Activated T-helper 1 cell treated with Interleukin-2 at 50 U/mL for 16 hours (primary cell): ENCODE measurements around the gene DOK4.
"Not testable (repeated sequence)": the region's sequence is repeated elsewhere in the genome, so short reads cannot be mapped to it uniquely, and the experiment has no call there.

ENCODE experiments used
- DNase-seq: peaks from one replicate; pipeline ENCODE4 v3.0.0-alpha.2; 2020; ENCODE audit warnings: low read depth

The DOK4 gene

GRCh38 chr16:57502048-57502775, 15.9 kb upstream of the DOK4 start:
- no peak for DNase-seq

DNA sequence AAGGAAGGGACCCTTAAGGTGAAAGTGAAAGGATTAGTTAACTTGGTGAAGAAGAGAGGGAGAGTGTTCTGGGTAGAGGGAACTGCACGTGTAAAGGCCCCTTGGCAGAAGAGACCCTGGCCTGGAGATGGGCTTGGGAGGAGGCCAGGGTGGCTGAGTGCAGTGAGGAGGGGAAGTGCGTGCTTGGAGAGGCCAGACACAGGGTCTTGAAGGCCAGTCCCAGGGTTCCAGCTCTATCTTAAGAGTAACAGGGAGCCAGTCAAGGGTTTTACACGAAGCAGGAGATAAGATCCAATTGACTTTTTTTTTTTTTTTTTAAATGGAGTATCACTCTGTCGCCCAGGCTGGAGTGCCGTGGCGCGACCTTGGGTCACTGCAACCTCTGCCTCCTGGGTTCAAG, 15.2 kb upstream of the DOK4 start:
- no peak for DNase-seq

- DNase-seq: no peak
These were observed 14.4 kb upstream of the DOK4 start for GRCh38 chr16:57500578-57501111.

- not testable (repeated sequence) for DNase-seq
These were observed 13.6 kb upstream of the DOK4 start for GRCh38 chr16:57499941-57500340.

DNA sequence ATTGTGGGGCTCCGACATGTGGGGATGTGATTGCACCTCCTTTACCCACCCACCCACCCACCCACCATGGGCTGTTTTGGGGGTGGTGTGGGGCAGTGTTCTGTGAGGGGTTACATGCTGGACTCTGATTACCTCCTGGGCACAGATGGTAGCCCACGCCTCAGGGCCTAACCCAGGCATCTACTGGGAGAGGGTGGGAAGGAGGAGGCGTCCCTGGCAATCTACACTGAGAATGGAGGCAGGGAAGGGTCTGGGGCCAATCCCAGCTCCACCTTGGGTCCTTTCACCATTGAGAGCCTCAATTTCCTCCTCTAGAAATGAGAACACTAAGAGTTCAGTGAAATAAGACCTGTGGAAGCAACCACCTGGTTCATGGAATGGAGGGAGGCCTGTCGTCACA, 11.7 kb upstream of the DOK4 start:
- DNase-seq: no peak

DNA sequence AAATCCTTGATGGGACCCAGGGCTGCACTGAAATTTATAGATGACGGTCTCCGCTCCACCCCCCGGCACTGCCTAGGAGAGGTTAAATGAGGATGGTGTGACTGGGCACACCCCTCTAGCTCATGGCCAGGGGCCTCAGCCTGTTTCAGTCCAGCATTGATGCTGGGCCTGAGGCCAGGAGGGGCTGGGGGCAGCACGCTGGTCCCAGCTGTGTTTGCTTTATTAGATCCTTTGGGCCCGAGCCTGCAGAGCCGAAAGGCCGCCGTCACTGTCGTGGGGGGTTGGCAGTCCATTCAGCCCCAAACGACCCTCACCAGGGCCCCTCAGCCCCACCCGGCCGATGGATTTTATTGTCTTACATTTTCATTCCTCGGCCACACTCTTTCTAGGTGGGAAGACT, 10.8 kb upstream of the DOK4 start:
- no peak for DNase-seq

- DNase-seq: no peak
These were observed 7.5 kb upstream of the DOK4 start for GRCh38 chr16:57493767-57494166.

DNA sequence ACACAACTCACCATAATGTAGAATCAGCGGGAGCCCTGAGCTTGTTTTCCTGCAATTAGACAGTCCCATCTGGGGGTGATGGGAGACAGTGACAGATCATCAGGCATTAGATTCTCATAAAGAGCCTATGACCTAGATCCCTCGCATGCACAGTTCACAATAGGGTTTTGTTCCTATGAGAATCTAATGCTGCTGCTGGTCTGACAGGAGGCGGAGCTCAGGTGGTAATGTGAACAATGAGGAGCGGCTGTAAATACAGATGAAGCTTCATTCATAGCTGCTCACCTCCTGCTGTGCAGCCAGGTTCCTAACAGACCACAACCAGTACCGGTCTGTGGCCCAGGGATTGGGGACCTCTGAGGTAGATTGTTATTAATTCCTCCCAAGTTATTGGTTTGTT, 2.9 kb upstream of the DOK4 start:
- DNase-seq: no peak

- no peak for DNase-seq
These were observed 853 bp upstream of the DOK4 start for GRCh38 chr16:57486858-57487834.

- DNase-seq: no peak
These were observed 990 bp downstream of the DOK4 start for GRCh38 chr16:57485091-57485915.

GRCh38 chr16:57484515-57485005, 1.7 kb downstream of the DOK4 start:
- DNase-seq: no peak

- no peak for DNase-seq
These were observed 2.4 kb downstream of the DOK4 start for GRCh38 chr16:57483725-57484514.

DNA sequence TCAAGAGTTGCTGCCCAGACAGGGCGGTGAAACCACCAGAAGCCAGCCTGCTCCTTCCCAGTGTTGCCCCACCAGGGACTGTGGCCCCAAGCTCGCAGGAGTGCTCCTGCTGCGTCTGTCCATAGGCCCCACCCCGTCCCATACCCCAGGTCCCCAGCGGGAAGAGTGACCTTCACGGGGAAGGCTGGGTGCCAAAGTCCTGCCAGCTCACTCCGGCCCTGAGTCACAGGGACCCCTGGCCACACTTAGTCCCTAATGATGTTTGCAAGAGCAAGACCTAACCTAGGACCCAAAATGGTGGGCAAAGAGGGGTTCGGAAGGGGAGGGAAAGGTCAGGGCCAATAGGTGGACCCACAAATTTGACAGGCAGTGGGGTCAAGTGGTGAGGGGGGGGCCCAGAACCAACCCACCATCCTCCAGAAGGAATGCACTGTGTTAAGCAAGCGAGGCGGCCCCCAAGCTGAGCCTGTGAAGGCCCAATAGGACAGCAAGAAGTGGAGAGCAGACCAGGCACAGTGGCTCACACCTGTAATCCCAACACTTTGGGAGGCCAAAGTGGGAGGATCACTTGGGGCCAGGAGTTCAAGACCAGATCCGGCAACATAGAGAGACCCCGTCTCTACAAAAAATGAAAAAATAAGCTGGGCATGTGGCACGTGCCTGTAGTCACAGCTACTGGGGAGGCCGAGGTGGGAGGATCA, 3.3 kb downstream of the DOK4 start:
- no peak for DNase-seq

DNA sequence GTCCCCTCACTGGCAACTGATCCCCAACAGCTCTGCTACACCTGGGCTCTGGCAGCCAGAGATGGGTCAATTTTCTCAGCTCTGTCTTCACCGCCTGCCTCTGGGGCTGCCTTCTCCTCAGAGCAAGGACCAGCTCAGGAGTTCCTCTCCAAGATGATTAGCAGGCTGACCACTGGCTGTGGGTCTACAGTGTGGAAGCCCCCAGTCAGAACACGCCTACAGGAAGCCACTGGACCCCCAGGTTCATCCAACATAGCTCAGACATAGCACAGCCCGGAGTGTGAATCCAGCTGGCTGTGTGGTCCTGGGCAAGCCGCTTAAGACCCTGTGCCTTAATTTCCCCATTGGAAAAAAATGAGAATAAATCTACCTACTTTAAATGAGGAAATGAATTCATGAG, 4.9 kb downstream of the DOK4 start:
- no peak for DNase-seq

DNA sequence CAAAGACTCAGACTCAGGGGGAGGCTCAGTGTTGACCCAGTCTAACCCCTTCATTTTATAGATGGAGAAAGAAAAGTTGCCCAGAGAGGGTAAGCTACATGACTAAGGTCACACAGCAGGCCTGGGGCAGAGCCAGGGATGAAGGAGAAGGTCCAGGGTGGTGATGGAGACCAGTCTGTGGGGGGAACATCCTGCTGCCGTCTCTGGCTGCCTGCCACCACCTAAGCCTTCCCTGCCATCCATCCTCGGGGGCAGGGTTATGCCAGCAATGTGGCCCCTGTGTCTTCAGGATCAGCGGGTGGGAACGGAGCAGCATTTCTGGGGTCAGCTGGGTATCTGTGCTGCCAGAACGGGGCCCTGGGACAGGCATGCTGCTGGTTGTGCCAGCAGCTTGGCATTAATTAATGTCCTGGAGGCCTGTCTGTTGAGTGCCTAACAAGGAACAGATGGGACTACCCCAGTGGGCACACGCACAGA, 5.5 kb downstream of the DOK4 start:
- no peak for DNase-seq

- DNase-seq: no peak
These were observed 6.1 kb downstream of the DOK4 start for GRCh38 chr16:57479976-57480753.

DNA sequence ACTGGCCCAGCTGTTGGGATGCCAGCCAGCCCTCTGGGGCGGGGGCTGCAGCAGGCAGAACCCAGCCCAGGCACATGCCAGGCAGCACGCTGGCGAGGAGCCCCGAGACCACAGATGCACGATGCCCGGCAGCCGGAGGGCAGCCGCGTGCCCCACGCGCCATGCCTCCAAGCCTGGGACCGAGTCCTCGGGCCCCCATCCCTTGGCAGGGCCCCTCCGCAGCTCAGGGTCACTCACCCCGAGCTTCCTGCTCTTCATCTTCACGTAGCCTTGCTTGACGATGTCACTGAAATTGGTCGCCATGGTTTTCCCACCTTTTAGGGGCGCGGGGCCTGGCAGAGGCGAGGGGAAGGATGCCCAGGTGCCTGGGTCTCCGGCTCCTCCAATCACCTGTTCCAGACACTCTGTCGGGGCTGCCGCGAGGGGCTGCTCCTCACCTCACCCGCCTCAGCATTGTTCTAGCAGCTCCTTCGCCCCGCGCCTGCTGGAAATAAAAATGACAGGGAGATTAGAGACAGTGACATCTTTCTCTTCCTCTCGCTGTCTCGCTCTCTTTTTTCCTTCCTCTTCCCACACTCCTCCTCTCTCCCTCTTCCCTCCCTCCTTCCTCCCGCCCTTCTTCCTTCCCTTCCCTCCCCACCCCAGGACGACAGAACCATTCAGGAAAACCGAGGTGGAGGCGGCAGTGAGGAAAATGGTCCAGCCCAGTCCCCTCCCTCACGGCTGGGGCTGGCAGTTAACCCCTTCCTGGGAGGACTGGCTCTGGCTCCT, 6.9 kb downstream of the DOK4 start:
- DNase-seq: no peak

- DNase-seq: no peak
These were observed 7.7 kb downstream of the DOK4 start for GRCh38 chr16:57478396-57479204.
